H9 (cell line): Measurements from ENCODE around the gene TMEM253. TPM values are rescaled to one million over a fixed set of nuclear protein-coding genes. Genes with fewer than 3 reads are reported as not detected.

Experiments
- DNase-seq: peaks from one replicate; pipeline ENCODE4 v3.0.0-alpha.2; 2017
- H2AFZ ChIP-seq: one replicate; pipeline ENCODE4 v1.6.1; 2013; ENCODE audit warnings: mild to moderate bottlenecking, low read length, control low read depth, moderate library complexity
- H2AK5ac ChIP-seq: 2 replicates; pipeline ENCODE4 v1.6.1; 2013; ENCODE audit warnings: low read length, control low read depth, mixed read lengths; ENCODE audit not compliant: insufficient read length
- H2BK120ac ChIP-seq: one replicate; pipeline ENCODE4 v1.6.1; 2013; ENCODE audit warnings: low read depth, mild to moderate bottlenecking, low read length, control low read depth, inconsistent platforms; ENCODE audit not compliant: poor library complexity, severe bottlenecking
- H2BK12ac ChIP-seq: 2 replicates; pipeline ENCODE4 v1.6.1; 2013; ENCODE audit warnings: low read length, control low read depth, mixed read lengths, low read depth; ENCODE audit not compliant: insufficient read length
- H2BK15ac ChIP-seq: 2 replicates; pipeline ENCODE4 v1.6.1; 2013; ENCODE audit warnings: low read depth, low read length, control low read depth
- H2BK20ac ChIP-seq: one replicate; pipeline ENCODE4 v1.6.1; 2013; ENCODE audit warnings: low read depth, mild to moderate bottlenecking, low read length, control low read depth, inconsistent platforms; ENCODE audit not compliant: poor library complexity, severe bottlenecking
- H2BK5ac ChIP-seq: 2 replicates; pipeline ENCODE4 v1.6.1; 2013; ENCODE audit warnings: low read length, control low read depth, mixed read lengths; ENCODE audit not compliant: insufficient read length
- H3K14ac ChIP-seq: 2 replicates; pipeline ENCODE4 v1.6.1; 2013; ENCODE audit warnings: low read length, control low read depth; ENCODE audit not compliant: insufficient read depth
- H3K18ac ChIP-seq: 2 replicates; pipeline ENCODE4 v1.6.1; 2013; ENCODE audit warnings: low read depth, mild to moderate bottlenecking, mixed read lengths, low read length, control low read depth; ENCODE audit not compliant: insufficient read length
- H3K23ac ChIP-seq: 2 replicates; pipeline ENCODE4 v1.6.1; 2013; ENCODE audit warnings: low read length, control low read depth, mixed read lengths, low read depth; ENCODE audit not compliant: insufficient read length
- H3K23me2 ChIP-seq: 2 replicates; pipeline ENCODE4 v1.6.1; 2013; ENCODE audit warnings: low read depth, mild to moderate bottlenecking, mixed read lengths, low read length, control low read depth; ENCODE audit not compliant: insufficient read length, poor library complexity, severe bottlenecking
- H3K27ac ChIP-seq: 2 replicates; pipeline ENCODE4 v1.5.1; 2013; ENCODE audit warnings: low read length, control low read depth, mixed read lengths, low read depth; ENCODE audit not compliant: insufficient read length
- H3K27me3 ChIP-seq: 2 replicates; pipeline ENCODE4 v1.6.1; 2013; ENCODE audit warnings: low read length, control low read depth, inconsistent platforms; ENCODE audit not compliant: insufficient read depth
- H3K4ac ChIP-seq: 2 replicates; pipeline ENCODE4 v1.6.1; 2013; ENCODE audit warnings: low read depth, mild to moderate bottlenecking, control low read depth, inconsistent platforms, low read length, moderate library complexity
- H3K4me1 ChIP-seq: 2 replicates; pipeline ENCODE4 v1.6.1; 2013; ENCODE audit warnings: low read length, control low read depth, inconsistent platforms; ENCODE audit not compliant: insufficient read depth
- H3K4me2 ChIP-seq: 2 replicates; pipeline ENCODE4 v1.6.1; 2013; ENCODE audit warnings: low read length, control low read depth, mixed read lengths; ENCODE audit not compliant: insufficient read length, insufficient read depth
- H3K56ac ChIP-seq: 2 replicates; pipeline ENCODE4 v1.6.1; 2013; ENCODE audit warnings: low read depth, mild to moderate bottlenecking, mixed read lengths, low read length, control low read depth; ENCODE audit not compliant: insufficient read length
- H3K79me1 ChIP-seq: 2 replicates; pipeline ENCODE4 v1.6.1; 2013; ENCODE audit warnings: low read depth, mild to moderate bottlenecking, moderate library complexity, low read length, control low read depth, inconsistent platforms; ENCODE audit not compliant: insufficient read depth, poor library complexity, severe bottlenecking
- H3K79me2 ChIP-seq: 2 replicates; pipeline ENCODE4 v1.6.1; 2013; ENCODE audit warnings: low read length, control low read depth, inconsistent platforms; ENCODE audit not compliant: insufficient read depth
- H3K9ac ChIP-seq: 2 replicates; pipeline ENCODE4 v1.6.1; 2013; ENCODE audit warnings: low read length, control low read depth, mixed read lengths; ENCODE audit not compliant: insufficient read length; ENCODE audit errors: extremely low read depth
- H3K9me3 ChIP-seq: one replicate; pipeline ENCODE4 v1.6.1; 2013; ENCODE audit warnings: low read depth, low read length, inconsistent platforms; ENCODE audit not compliant: control insufficient read depth
- H3T11ph ChIP-seq: one replicate; pipeline ENCODE4 v1.6.1; 2013; ENCODE audit warnings: mild to moderate bottlenecking, low read length, control low read depth, inconsistent platforms
- H4K20me1 ChIP-seq: one replicate; pipeline ENCODE4 v1.6.1; 2013; ENCODE audit not compliant: control insufficient read depth, insufficient read length, insufficient read depth
- H4K5ac ChIP-seq: 2 replicates; pipeline ENCODE4 v1.6.1; 2013; ENCODE audit warnings: low read depth, mild to moderate bottlenecking, mixed read lengths, low read length, control low read depth; ENCODE audit not compliant: insufficient read length
- H4K8ac ChIP-seq: replicated peaks from 2 replicates; pipeline ENCODE4 v1.6.1; 2013; ENCODE audit warnings: low read length, control low read depth, mixed read lengths, low read depth; ENCODE audit not compliant: insufficient read length
- H4K91ac ChIP-seq: 2 replicates; pipeline ENCODE4 v1.6.1; 2013; ENCODE audit warnings: low read depth, mild to moderate bottlenecking, moderate library complexity, mixed read lengths, low read length, control low read depth; ENCODE audit not compliant: insufficient read length
- H3K27ac Mint-ChIP-seq, 3 experiments: 2 replicates in 2 of 3; 3 replicates in 1 of 3; pipeline ENCODE4 v1.8.0; 2020 to 2021; ENCODE audit warnings: mixed read lengths in 3 of 3, mild to moderate bottlenecking in 1 of 3, moderate library complexity in 1 of 3
- H3K27me3 Mint-ChIP-seq: 2 replicates; pipeline ENCODE4 v1.8.0; 2021; ENCODE audit warnings: low read depth, mild to moderate bottlenecking, moderate library complexity, mixed read lengths
- H3K36me3 Mint-ChIP-seq, 3 experiments: 2 replicates in 2 of 3; 3 replicates in 1 of 3; pipeline ENCODE4 v1.8.0; 2020 to 2021; ENCODE audit warnings: low read depth in 3 of 3, mixed read lengths in 3 of 3; ENCODE audit not compliant: insufficient read depth in 1 of 3
- H3K4me1 Mint-ChIP-seq, 2 experiments: 2 replicates each; pipeline ENCODE4 v1.8.0; 2020; ENCODE audit warnings: mixed read lengths in 2 of 2
- H3K4me3 Mint-ChIP-seq, 2 experiments: 2 replicates in 1 of 2; 3 replicates in 1 of 2; pipeline ENCODE4 v1.8.0; 2020 to 2021; ENCODE audit warnings: mild to moderate bottlenecking in 2 of 2, mixed read lengths in 2 of 2, moderate library complexity in 1 of 2
- H3K9me3 Mint-ChIP-seq, 2 experiments: 2 replicates in 1 of 2; 3 replicates in 1 of 2; pipeline ENCODE4 v1.8.0; 2020; ENCODE audit warnings: mild to moderate bottlenecking in 2 of 2, mixed read lengths in 2 of 2, moderate library complexity in 1 of 2
- WGBS: extraction: QIAGEN DNeasy Blood & Tissue Kit; methylation state at CpG from one replicate; pipeline ENCODE4 v1.1.7; 2013; ENCODE audit warnings: missing lambda C conversion rate, low lambda C conversion rate, mixed read lengths; ENCODE audit not compliant: insufficient read length; ENCODE audit errors: extremely low coverage; 5-methylcytosine and 5-hydroxymethylcytosine counted together
- total RNA-seq: library from RNA; stranded (reverse); gene quantifications from 2 replicates; pipeline ENCODE4 v1.2.1, GENCODE V29; 2021
- TF ChIP-seq, protein P1 (sequence below): fragments of 200-600 bp; sonication (generic); conservative IDR thresholded peaks from 3 replicates; pipeline ENCODE4 v1.8.0; 2021; ENCODE audit warnings: antibody characterized with exemption, mild to moderate bottlenecking

The TMEM253 gene
- total RNA-seq, 1 experiment from 2014 or later: 2.2 TPM

GRCh38 chr14:21077672-21078071, 23.2 kb upstream of the TMEM253 start:
- Mint-ChIP-seq H3K9me3 (no peaks in the 10 kb centered on the region), H3K4me3 (no peak overlapping the region), H3K27me3 (no peaks in the 10 kb centered on the region), H3K27ac (no peak overlapping the region; a peak in 1 of 7 replicates), H3K36me3 (peaks cover 62 to 93% (median 88%) of the 10 kb centered on the region in 3 experiments), H3K4me1 (peaks cover 4% of the 10 kb centered on the region in 2 experiments)
- Histone ChIP-seq H2AFZ (no peak overlapping the region), H3K23me2 (no peaks in the 10 kb centered on the region), H3K79me2 (no peaks in the 10 kb centered on the region), H2AK5ac (no peak overlapping the region), H4K5ac (no peak overlapping the region), H2BK15ac (no peak overlapping the region), H3K79me1 (no peaks in the 10 kb centered on the region), H3K56ac (no peak overlapping the region), H2BK20ac (no peak overlapping the region), H3K4ac (no peak overlapping the region), H3K4me1 (no peaks in the 10 kb centered on the region), H4K20me1 (no peaks in the 10 kb centered on the region), H2BK5ac (no peak overlapping the region), H3K9ac (no peak overlapping the region), H4K8ac (no peak overlapping the region), H3K27ac (no peak overlapping the region), H2BK120ac (no peak overlapping the region), H4K91ac (no peak overlapping the region), H3K27me3 (no peaks in the 10 kb centered on the region), H2BK12ac (no peak overlapping the region), H3K9me3 (no peaks in the 10 kb centered on the region), H3K23ac (no peak overlapping the region), H3T11ph (no peak overlapping the region), H3K14ac (no peak overlapping the region), H3K4me2 (no peak overlapping the region), H3K18ac (no peak overlapping the region)
- TF ChIP-seq, protein P1, sequence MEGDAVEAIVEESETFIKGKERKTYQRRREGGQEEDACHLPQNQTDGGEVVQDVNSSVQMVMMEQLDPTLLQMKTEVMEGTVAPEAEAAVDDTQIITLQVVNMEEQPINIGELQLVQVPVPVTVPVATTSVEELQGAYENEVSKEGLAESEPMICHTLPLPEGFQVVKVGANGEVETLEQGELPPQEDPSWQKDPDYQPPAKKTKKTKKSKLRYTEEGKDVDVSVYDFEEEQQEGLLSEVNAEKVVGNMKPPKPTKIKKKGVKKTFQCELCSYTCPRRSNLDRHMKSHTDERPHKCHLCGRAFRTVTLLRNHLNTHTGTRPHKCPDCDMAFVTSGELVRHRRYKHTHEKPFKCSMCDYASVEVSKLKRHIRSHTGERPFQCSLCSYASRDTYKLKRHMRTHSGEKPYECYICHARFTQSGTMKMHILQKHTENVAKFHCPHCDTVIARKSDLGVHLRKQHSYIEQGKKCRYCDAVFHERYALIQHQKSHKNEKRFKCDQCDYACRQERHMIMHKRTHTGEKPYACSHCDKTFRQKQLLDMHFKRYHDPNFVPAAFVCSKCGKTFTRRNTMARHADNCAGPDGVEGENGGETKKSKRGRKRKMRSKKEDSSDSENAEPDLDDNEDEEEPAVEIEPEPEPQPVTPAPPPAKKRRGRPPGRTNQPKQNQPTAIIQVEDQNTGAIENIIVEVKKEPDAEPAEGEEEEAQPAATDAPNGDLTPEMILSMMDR: no peak
- DNase-seq: no peak
- no CpG with 5 or more reads among the region's 2 CpGs for WGBS
